Measurements from ENCODE around the gene PAX7.
"Not testable (repeated sequence)": the region's sequence is repeated elsewhere in the genome, so short reads cannot be mapped to it uniquely, and the experiment has no call there.

PAX7 gene

GRCh38 chr1:18630511-18631495, at the start of gene PAX7:
PAX7 (plus strand) TSS chr1:18630846; CDS start chr1:18631604, 758 bp downstream.
- no peak for DNase-seq

GRCh38 chr1:18581420-18581880, 49.2 kb upstream of the PAX7 start:
- peak; percentile 19 for DNase-seq

GRCh38 chr1:18582890-18583289, 47.8 kb upstream of the PAX7 start:
- DNase-seq = no peak

GRCh38 chr1:18583326-18583941, 47.2 kb upstream of the PAX7 start:
- DNase-seq = no peak

- not testable (repeated sequence) for DNase-seq
These were observed 44.6 kb upstream of the PAX7 start for GRCh38 chr1:18586016-18586415.

GRCh38 chr1:18588093-18588492, 42.6 kb upstream of the PAX7 start:
- DNase-seq = no peak

GRCh38 chr1:18592368-18592767, 38.3 kb upstream of the PAX7 start:
- no peak for DNase-seq

GRCh38 chr1:18597160-18598042, 33.2 kb upstream of the PAX7 start:
- peak; percentile 58 for DNase-seq

GRCh38 chr1:18599086-18599485, 31.6 kb upstream of the PAX7 start:
- DNase-seq = no peak

GRCh38 chr1:18599704-18600103, 30.9 kb upstream of the PAX7 start:
- no peak for DNase-seq

GRCh38 chr1:18602533-18603211, 28.0 kb upstream of the PAX7 start:
- no peak for DNase-seq

- DNase-seq = peak; percentile 34
These were observed 27.3 kb upstream of the PAX7 start for GRCh38 chr1:18603212-18603852.

GRCh38 chr1:18606443-18607288, 24.0 kb upstream of the PAX7 start:
- DNase-seq = no peak

- no peak for DNase-seq
These were observed 23.3 kb upstream of the PAX7 start for GRCh38 chr1:18607289-18607760.

- no peak for DNase-seq
These were observed 22.1 kb upstream of the PAX7 start for GRCh38 chr1:18608534-18608933.

- DNase-seq = no peak
These were observed 19.3 kb upstream of the PAX7 start for GRCh38 chr1:18611311-18611710.

GRCh38 chr1:18612073-18612472, 18.6 kb upstream of the PAX7 start:
- DNase-seq = no peak

- no peak for DNase-seq
These were observed 16.4 kb upstream of the PAX7 start for GRCh38 chr1:18614069-18614735.

GRCh38 chr1:18618546-18619466, 11.8 kb upstream of the PAX7 start:
- DNase-seq = no peak

Measured in NCI-H2227 treated with DMSO at 0.1 percent for 48 hours (cell line).